HG03139 (cell line): ENCODE results near the gene GCG.
A peak's percentile ranks its signal among the peaks of the same experiment; 100 is the strongest.

Experiments
- ATAC-seq: cut with Tn5 transposase; IDR thresholded peaks from one replicate; pipeline ENCODE4 v1.9.1; 2021; ENCODE audit not compliant: unreplicated experiment

The GCG gene

DNA sequence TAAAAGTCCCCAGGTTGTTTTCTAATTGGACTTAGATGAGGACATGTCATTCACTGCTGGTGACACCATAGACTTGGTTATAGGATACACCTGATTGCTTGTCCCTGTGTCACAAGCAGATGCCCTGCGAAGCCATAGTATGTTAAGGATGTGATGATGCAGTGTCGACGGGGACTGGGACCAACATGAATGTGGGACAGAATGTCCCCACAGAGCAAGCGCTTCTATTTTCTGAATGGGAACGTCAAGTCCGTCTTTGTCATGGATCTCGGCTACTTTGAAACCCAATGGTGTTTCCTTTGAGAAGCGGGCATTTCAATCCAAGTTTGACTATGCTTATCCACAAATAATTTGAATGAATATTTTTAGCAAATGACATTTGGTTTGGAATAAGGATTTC, 2.1 kb downstream of the GCG start:
- no peak for ATAC-seq

DNA sequence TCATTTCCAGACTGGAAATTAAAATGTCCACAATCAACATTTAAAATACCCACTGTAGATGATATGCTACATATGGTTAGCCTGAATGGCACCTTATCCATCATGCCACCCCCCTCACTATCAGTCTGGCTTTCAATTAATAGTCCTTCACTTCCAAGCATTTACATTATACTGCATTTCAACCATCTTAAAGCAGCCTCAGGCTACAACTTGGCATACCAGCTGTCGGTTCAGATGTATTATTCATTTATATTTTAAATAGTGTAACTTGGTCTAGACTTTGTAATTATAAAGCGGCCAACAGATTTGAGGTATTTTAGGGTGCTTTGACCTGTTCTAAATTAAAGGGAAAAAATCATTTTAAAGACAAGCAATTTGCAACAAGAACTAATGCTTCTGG, 2.6 kb downstream of the GCG start:
- no peak for ATAC-seq

DNA sequence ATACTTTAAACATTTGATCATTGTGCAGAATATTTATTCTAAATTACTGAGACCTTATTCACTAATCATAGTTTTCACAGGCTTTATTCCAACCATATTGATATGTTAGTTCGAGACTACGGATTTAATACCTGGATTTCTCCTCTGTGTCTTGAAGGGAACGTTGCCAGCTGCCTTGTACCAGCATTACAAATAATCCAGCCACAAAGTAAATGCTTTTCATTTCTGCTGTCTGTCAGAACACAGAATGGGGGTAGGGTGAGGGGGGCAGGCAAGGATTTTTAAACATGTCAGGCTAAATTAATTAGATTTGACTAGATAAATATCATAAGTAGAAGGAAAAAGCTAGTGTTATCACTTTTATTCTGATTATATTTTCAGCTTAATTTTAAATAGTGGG, 3.1 kb downstream of the GCG start:
- no peak for ATAC-seq

DNA sequence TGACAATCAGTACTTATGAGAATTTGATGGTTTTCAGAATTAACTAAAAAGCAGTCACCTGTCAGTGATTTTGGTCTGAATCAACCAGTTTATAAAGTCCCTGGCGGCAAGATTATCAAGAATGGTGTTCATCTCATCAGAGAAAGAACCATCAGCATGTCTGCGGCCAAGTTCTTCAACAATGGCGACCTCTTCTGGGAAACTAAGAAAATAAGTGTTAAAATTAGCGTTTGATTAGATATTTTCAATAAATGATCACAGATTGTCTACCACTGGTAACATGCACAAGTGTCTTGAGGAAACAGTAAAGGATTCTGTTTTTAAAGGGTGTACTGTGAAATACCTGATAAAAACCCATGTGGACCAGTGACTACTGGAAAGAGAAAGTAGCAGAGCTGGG, 8.1 kb downstream of the GCG start:
- ATAC-seq = no peak

DNA sequence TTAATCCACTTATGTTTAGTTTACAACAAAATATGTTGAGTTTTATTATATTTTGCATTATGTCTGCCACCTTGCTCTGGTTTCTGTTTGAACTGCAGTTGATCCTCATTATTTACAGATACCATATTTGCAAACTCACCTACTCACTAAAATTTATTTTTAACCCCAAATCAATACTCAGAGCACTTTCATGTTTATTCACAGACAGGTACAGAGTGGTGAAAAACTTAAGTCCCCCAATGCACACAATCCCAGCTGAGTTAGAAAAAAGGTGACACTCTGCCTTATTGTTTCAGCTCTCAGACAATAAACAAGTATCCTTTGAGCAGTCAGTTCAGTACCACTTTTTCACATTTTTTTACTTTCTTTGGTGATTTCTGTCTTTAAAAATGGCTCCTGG, 13.7 kb downstream of the GCG start:
- ATAC-seq = no peak

DNA sequence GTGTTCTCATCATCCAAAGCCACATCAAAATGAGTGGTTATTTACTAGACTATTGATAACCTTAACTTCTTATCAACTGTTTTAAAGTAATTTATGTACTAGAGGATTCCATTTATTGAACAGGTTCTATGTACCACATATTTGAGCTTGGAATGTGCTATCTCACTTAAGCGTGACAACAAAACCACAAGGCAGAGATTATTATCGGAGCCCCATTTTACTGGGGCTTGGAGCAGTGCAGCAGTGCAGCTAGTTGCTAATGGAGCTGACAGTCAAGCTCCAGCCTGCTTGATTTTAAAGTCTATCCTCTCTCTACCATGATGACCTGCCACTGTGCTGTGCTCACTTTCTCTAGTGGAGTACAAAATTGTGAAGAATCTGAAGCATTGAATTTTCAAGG, 24.6 kb downstream of the GCG start:
- no peak for ATAC-seq

DNA sequence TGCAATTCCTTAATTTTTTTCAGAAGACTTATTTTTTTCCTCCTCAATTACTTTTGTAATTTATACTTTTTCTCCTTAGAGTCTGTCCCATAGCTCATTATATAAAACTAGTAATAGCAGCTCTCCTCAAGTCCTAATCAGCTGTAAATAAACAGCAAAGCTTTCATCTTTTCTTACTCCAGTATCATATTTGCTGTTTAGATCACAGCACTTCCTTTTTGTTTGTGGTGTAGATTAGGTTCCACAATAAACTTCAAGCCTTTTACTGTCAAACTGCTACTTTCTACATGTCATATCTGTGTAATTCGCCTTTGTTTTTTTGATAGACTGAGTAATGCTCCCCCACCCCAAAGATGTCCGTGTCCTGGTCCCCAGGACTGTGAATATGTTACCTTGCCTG, 25.5 kb downstream of the GCG start:
- ATAC-seq = peak; percentile 2

DNA sequence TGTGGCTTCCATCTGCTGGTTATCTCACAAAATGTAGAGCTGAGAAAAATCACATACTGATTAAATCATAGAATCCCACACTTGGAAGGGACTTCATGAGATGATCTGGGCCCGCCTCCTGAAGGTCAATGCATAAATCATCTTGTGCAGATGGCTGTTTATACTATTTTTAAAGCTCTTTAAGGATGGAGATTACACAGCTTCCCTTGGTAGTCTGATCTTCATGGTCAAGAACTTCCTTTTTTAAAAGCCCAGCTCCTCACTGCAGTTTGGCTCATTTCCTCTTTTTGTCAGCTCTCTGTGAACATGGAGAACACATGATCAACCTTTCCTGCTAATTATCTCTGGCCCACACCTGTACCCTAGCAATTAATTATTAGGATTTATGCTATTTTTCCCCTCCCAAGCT, 25.9 kb downstream of the GCG start:
- ATAC-seq = peak; percentile 90

DNA sequence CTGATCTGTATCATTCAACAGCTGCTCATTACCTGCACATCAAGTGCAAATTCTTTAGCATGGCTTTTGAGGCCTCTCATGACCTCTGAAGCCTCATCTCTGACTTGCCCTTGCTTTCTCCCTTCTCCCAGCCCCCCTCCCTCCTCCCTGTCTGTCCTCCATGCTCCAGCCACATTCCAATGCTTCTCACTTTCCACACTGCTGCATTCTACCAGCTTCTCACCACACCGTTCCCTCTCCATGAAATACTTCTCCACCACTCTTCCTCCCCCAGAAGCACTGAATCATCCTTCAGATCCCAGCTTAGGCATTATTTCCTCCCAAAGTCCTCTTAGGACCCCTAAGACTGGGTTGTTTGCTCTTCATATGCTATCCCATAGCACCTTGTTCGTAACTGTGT, 26.9 kb downstream of the GCG start:
- no peak for ATAC-seq

DNA sequence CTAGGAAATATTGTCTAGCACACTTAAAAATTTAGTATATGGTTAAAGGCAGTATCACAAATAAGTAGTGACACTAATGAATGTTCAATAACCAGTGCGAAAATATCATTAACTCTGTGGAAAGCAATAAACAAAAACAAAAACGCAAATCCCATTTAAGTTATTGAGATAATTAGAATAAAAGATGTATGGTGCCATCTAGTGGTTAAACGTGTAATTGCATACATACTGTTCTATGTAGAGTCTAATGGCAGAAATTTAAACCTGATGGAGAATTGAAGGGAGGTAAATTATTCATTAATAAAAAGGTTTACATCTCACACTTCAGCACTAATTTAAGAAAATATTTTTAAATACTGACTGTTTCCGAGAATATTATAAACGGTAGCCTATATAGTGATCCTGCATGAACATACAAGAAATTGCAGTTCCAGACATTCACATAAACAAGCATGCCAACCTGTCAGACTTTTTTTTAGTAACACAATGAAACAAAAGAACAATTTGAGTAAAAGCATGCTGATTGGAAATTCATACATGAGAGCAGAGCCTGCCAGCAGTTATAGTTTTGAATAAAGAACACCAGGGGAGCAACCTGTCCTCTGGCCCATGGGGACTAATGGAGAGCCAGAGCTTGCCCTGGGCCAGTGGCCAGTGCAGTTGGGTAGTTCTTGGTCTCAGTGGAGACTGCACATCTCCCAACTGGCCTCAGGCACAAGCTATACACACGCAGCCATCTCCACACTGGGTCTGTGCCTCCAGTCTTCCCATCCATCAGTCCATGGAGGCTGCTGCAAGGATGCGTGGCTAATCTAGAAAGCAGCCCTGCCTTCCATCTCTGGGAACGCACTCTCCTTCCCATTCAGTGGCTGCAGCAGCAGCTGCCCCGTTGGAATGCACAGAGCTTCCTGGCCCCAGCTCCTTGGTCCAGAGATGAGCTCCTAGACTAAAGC, 28.0 kb downstream of the GCG start:
- ATAC-seq = peak; percentile 35

DNA sequence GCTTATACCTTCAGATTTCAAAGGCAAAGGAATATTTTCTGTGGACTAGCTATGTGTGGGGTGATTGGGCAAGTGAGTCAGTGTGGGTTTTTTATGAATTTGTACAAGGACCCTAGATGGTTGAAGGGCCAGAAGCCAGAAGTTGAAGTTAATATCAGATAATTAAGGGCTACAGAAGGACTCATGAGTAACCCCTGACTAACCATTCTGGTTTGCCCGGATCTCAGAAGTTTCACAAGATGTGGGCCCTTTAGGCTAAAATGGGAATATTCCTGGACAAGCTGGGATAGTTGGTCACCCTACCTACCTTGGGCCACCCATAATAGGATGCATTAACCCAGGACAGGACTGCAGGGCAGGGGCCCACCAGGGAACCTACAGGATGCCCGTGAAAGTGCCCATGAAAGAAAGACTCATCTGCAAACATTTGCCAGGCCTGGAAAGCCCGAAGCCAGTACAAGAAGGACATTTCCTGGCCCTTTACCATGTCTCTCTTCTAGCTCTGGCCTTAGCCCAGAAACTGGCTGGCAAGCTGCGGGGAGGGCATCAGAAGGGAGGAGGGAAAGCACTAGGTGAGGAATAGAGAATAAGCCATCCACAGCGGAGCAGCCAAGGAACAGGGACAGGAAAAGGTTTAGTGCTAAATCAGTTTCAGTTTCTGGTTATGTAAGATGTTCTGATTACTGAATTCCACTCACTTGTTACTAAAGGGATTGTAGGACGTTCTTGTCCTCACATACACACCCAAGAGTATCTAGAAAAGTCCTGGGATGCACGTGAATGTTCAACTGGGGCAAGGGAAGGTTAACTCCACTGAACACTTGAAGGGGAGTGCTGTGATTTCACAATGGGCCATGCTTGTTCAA, 33.6 kb downstream of the GCG start:
- no peak for ATAC-seq

DNA sequence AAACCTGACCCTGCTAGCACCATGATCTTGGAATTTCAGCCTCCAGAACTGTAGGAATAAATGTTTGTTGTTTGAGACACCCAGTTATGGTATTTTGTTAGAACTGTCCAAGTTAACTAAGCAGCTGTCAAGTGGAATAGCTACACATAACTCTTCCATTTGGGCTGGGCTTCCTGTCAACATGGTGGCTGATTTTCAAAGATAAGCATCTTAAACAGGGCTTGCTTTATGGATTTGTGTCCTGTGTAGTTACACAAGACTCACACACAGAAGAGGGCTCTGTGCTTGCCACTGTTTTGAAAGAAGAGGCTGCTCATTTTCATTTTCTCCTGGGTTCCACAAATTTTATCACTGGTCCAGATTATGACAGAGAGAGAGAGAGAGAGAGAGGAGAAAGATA, 35.7 kb downstream of the GCG start:
- no peak for ATAC-seq

DNA sequence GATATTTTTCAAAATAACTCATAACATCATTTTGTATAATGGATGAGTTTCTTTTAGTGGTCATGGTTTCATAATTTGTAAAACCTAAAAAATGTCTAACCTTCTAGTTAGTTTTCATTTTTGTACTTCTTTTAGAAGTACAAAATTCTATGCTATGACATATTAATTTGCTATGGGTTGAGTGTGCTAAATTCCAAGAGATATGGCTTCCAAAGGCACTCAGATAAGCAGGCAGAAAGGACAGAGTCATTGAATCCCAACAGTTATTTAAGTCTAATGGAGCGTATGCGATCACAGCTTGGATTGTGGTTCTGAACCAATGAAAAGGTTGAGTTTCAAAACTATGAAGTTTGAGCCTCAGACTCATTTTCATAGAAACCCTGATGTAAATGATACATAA, 37.0 kb downstream of the GCG start:
- ATAC-seq = no peak

DNA sequence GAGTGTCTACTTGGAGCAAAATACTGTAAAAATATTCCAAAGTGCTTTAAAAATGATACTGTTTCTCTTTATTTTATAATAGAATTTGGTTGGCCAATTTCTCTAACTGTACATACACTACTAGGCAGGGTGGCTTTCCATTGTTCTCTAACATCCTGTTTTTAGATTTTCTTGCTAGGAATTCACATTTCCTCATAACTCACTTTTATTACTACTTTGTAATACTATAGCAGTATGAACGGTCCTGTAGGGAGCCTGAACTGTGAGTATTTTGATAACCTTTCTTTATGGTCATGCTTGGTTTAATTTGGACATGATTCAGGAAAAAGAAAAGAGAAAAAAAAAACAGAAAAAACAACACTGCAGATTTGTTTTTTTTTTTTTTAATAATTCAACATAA, 37.8 kb downstream of the GCG start:
- ATAC-seq = no peak

DNA sequence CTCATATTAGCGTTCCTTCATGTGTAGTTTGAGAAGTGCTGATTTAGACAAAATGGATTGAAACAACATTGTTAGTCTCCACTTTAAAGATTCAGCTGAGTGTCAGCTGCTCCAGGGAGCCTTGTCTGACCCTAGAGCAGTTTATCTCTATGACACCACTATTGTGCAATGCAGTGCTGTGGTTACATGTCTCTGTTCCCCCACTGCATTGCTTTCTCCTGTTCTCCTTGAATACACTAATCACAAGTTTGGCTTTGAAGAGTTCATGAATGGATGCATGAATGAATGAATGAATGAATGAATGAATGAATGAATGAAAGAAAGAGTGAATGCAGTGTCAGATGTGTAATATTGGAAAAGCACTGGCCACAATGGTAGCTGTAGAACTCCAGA, 38.3 kb downstream of the GCG start:
- no peak for ATAC-seq

DNA sequence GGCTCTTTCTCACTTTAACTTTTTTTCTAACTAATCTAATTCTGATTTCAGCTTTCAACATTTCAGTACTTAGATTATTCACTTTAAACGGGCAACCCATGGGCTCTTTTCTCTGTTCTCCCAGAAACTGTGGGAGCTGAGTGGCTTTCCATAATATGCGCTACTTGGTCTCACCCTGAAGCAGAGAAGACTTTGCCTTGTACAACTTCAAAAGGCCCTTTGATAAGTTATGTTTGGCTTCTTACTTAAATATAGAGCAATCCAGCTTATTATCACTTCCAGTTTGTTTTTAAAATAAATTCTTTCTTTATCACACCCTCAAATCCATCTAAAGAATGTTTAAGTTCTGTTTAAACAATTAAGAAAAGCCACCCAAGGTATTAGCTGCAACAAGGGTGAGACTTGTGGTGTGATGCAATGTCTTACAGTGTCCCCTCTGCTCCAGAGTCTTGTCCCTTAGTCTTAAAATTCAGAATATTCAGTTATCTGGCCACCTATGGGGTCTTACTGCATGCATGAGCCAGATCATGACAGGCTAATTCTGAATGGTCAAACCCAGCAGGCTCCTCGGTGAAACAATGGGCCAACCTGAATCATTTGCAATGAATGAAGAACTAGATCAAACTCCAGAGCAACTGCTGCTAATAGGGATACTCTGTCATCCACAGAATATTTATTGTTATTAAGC, 38.8 kb downstream of the GCG start:
- no peak for ATAC-seq

DNA sequence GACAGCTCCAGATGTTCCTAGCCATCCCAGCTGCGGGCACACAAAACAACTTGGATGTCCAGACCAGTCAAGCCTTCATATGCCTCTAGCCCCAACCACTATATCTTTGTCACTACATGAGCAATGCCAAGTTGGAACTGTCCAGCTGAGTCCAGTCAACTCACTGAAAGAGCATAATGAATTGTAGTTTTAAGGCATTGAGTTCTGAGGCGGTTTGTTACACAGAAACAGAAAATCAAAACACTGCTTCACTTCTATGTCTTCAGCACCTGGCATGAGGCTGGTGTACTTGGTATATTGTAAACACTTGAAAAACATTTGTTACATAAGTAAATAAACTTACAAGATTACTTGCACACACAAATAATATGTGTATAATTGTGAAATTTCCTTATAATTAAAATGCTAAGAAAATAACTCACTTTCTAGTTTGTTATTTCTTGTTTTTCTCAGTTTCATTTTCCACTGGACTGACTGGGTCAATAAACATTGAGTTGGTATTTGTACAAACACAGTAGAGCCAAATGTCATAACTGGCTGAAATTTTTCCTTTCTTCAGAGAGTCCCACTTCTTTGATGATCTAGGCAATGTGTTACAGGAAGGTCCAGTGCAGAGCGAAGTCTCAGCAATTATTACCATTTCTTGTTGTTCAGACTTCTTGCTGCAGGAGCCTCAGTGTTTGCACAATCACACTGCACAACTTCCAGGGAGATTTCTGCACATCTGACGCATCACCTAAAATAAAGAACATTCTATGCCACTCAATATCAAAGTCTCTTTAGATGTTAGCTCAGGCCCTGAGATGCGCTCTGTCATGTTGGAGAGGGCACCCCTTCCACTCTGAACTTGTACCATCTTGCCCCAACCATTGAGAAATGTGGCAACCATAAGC, 39.8 kb downstream of the GCG start:
- ATAC-seq = no peak

DNA sequence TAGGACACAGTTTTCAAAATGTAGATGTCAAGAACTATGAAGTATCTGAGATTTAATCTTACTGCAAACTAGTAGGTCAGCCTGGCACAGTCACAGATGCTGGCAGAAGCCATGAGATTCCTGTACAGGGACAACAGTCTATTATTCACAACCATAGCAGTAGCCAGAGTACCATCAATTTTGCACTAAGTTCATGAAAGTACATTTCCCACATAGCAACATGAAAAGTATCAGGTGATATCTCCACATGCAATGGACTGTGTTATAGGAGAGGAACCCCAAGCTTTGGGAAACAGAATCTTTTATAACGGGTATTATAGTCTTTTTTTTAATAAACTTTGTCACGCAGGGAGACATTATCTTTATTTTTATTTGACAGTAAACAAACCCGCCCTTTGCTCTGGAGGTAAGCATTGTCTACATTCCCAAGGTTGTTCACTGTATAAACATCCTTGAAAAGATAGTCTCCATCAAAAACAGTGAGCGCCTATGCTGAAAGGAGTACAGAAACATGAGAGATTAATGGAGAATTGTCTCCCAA, 44.6 kb downstream of the GCG start:
- ATAC-seq = no peak

DNA sequence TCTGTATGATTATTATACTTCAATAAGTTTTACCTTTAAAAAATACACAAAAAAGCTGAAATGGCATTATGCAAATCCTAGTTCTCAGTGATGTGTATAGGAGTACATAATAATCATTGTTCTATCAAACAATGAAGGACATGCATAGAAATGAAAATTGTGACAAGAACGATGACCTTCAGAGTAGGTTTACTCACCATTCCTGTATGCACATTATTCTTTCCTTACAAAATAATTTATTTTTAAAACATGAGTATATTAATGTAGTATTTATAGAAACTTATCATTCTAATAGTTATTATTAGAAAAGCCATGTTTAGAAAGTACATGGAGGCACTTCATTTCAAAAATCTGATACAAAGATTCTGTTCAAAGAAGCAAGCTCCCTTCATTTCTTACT, 45.3 kb downstream of the GCG start:
- ATAC-seq = no peak

DNA sequence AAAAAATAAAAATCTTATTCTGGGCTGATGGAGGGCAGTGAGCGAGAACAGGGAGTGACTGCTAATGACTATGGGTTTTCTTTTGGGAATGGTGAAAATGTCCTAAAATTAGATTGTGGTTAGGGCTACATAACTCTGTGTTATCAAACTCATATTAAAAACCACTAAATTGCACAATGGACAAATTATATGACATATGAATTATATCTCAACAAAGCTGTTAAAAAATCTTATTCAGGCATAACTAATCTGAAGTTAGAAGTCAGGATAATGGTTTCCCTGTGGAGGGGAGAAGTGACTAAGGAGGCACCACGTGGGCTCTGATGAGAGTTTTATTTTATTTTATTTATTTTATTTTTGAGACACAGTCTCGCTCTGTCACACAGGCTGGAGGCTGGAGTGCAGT, 45.9 kb downstream of the GCG start:
- ATAC-seq = no peak
